ENCODE measurements around the gene ETV6.

ETV6 gene

DNA sequence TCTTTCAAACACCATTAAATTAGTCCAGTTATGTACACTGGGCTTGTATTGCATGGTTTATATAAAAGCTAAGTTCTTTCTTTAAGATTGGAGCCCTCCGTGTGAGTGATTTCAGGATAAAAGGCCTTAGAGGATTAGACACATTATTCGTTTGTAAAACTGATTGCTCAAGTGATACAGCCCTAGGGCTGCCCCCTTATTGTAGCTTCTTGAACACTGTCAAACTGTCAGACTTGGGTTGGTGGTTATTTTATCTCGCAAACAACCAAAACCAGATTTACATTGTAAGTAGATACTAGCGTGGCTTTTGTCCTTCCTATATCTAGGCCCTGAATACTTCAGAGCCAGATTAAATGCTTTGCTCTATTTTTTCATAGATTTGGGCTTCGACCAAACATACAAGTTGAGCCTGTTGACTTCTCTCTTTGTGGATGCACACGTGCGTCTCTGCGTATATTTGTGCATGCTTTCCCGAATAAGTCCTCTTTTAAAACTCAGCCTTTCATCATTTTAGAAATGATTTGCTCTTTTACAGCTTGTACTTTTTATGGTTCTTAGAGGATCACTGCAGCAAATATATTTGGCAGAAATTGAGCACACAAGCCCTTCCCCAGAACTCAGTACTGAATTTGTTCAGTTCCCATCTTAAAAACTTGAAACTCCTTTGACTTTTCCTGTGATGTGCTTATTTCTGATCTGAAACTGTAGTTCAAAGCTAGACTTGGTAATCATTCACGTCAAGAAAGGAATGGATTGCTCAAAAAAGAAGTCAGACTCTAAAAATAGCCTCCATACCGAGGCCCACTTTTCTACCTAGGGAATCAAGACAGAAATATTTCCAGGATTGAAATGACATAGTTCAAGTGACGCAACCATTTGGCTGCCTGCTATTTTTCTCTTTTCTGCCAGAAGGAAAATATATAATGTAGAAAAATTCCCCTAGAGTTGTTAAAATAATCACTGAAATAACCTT is 129.5 kb downstream of the ETV6 start:
- no peak for DNase-seq (ENCODE audit: low read depth)

DNA sequence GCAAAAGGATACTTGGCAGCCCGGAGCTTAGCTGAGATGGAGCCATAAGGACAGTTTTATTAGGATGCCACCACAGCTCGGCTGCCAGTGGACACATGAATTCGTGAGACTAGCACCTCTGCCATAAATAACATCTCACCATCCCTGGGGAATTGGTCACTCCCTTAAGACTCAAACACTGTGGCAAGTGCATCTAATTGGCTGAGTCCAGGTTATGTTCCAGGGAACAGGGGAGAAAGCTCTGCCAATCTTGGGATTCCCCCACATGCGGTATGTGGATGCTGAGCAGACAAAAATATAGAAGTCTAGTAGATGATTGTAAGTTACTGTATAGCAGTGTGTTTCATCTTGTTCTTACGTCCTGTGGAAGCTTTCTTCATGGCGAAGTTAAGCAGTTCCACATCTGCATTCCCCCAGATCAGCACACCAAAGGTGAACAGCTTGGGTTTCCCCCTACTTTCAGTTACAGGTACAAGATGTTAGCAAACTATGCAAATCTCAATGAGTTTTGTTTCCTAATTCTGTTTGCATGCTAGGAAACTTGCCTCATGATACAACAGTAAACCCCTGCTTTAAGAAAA is 131.1 kb downstream of the ETV6 start:
- DNase-seq (ENCODE audit: low read depth), result no peak

DNA sequence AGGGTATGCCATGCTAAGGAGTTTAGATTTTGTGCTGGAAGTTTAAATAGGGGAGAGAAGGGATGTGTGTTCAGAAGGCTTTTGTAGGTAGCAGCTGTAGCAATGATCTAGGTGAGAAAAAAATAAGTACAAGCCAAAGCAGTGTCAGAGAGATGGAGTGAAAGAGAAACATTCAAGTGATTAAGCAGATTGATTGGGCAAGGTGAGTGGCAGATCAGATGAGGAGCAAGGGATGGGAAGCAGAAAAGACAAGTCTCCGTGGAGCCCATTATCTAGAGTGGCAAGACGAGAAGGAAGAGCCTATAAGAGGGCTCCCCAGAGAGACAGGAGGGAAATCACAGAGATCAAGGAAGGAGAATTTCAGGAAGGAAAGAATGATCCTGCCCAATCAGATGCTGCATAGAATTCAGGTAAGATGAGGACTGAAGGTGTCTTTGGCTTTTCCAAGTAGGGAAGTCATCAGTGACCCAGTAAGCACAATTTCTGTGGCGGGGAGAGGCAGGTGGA is 133.5 kb downstream of the ETV6 start:
- DNase-seq (ENCODE audit: low read depth), result no peak

DNA sequence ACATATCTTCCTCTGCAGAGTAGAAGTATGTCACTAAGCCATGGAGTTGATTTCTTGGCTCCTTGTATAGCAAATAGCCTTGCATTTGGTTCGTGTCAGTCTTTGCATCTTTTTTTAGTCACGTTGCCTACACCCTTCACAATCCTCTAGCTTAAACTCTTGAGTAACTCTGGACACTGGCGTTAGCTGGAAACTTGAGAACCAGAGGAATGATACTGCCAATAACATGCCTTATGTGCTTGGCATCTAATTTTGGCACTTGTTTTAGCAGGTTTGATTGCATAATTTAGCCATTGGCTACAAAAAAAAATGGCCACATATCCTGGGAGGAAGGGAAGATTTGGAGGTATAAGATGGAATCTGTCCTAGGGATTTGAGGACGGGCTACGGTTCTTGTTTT is 136.2 kb downstream of the ETV6 start:
- DNase-seq (ENCODE audit: low read depth), result no peak

DNA sequence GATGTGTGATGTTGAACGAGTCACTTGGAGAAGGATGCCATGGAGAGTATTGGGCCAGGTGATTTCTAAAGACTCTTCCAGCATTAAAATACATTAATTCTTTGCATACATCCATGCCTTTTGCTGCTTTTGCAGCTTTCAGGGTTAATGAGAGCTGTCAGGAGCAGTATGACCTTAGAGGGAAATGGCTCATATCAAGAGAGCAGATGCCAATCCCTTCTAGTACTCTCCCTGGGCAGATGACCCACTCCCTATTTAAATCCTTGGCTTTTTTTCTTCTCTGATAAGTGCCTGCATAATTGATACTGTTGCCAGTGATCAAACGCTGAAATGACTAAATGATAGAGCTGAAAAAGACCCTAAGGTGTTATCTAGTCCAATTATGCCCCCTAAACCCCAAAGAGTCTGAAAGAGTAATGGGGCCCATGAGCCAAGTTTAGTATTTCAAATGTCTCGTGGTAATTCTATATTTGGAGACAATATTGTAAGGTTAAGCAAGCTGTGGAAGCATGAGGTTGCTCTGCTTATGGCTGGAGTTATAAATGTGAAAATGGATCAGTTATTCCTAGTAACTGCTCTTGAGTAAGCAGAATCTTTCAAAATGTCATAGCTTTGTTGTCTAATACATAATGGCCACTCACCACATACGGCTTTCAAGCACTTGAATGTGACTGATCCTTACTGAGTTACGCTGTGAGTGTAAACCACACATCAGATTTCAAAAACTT is 137.3 kb downstream of the ETV6 start:
- DNase-seq (ENCODE audit: low read depth), result no peak

DNA sequence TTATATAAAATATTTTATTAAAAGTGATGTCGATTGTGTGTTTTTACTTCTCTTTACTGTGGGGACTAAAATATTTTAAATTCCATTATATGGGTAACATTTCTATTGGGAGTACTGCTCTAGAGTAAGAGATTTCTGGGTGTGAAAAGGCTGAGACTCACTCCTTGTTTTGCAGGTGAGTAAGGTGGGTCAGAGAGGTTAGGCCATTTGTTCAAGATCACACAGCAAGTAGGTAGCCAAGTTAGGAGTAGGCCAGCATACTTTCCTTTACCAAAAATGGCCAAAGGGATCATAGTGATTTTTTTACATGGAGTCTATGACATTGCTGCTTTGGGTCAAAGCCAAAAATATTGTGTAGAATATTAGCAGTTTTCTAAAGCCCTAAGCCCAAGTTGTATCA is 138.0 kb downstream of the ETV6 start:
- DNase-seq (ENCODE audit: low read depth), result no peak

DNA sequence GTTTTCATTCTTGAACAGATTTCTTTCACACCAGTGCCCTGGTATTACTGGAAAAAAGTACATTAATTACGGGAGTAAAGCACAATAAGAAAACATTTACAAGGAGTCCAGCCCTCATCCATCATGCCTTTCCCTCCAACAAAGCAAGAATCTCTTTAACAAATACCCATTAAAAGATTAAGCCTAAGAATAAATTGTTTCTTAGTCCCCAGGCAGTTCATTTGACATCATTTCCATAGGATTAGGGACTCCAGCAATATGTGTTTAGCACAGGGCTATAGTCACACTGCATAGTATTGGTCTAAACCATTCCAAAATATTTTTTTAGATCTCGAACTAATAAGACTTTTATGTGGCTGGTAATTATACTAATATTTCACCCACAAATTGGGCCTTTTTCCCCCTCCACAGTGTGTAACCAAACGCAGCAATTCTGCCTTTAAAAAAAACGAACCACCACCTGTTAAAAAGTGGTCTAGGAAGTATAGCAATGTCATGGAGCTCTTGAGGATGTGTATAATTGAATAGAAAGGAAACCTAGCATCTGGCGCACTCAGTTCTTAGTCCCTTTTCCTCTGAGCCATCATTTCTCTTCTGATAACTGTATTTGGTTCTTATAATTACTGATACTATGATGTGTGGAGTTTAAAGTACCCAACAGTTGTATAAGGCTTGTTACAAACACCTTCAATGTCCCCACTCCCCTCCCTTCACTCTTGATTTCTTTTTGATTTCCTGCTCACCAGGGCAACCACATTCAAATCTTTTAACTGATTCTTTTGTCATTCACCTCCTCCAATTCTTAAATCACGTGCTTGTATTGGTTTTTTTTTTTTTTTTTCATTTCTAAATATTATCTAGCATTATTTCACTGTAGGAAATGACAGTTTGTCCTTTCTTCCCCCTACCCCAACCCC is 138.7 kb downstream of the ETV6 start:
- no peak for DNase-seq (ENCODE audit: low read depth)

DNA sequence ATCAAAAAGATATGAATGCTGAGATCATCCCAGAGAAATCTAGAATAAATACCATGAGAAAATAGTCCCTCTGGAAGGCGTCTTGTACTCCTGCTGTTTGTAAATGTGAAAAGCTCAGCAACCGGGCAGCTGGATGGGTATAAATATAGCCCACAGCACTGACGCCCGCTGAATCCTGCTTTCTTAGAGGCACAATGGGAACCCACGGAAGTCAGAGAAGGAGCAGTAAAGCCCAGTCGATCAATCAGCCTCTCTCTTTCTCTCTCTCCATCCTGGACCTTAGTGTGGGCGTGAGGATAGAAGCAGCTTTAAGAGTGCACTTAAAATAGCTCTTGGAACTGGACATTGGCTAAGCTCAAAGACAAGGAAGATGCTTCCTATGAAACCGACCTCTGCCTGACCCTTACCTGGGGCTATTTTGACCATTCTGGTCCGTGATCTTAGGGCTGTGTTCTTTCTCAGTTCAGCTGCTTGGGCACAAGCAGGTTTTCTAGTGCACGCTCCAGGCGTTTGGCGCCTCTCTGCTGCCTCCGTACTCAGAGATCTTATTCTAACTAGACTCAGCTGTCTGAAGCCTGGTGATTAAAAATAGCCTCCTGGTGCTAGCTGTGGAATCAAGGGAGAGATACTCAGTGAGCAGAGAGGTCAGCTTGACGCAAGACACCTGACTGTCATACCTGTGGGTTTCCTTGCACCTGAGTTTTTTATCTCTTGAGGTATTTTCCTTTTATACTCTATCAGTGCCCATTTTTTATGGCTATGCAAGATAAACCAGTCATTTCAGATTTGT is 144.6 kb downstream of the ETV6 start:
- DNase-seq (ENCODE audit: low read depth), result no peak

DNA sequence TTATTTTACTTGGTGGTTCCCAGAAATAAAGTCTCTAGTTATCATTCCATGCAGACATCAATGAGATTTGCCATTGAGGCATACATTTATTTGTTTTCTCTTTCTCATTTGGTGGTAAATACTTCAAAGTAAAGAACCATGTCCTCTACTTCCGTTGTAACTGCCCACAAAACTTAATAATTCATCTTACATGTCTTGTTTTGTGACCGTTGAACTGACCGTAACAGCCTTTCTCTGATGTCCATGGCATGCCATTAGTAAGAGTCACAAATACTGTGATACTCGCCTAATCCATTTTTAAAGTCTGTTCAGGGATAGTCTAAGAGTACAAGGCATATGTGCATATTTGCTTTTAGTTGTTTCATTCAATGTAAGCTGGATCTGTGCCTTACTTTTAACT is 145.3 kb downstream of the ETV6 start:
- no peak for DNase-seq (ENCODE audit: low read depth)

DNA sequence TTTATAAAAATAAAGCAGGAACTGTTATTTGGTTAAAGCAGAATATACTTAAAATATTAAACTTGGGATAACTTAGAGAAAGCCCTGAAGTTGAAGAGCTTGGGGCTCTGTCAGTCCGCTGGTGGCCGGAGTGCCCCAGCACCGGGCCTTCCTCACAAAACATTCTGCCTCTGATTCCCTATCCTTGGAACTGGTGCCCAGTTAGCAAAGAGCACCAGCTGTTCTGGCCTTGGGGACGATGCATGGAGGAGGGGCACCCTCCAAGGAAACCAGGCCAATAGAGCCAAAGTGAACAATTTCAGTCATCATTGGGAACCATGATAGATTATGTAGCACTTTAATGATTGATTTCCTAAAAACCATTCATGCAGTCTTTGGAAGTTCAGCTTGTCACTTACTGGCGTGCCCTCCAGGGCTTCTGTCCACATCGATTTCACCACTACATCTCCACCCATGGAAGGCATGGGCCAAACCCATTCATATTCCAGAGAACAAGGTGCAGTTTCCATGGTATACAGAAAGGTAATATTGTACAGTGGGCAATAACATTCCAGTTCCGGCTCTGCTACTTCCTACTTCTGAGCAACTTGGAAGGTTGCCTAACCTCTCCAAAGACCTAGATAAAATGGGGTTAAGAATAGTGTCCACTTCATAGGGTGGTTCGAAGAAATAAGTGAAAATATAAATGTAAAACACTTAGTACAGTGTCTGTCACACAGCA is 145.9 kb downstream of the ETV6 start:
- DNase-seq (ENCODE audit: low read depth), result no peak

DNA sequence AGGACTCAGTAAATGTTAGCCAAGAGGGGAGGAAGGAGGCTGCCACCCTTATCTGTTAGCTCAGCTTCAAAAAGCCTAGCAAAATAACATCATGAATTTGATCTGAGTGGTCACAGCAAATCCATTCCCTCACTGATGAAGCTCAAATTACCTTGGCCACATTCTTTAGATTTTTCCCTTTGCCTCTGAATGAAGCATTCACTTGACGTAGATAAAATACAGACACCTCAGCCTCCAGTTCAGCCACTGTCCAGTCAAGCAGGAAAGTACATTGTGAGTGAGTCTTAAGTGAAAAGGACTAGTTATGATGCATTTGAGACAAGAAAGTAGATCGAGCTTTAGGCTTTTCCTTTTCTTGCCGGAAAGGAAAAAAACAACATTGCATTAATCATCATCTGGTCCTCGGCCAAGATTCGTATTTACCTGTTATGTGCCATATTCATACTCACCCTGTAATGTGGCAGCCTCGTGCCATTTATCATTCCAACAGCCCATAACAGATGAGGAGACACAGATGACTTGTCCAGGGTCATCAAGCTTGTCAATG is 146.5 kb downstream of the ETV6 start:
- DNase-seq (ENCODE audit: low read depth), result no peak

DNA sequence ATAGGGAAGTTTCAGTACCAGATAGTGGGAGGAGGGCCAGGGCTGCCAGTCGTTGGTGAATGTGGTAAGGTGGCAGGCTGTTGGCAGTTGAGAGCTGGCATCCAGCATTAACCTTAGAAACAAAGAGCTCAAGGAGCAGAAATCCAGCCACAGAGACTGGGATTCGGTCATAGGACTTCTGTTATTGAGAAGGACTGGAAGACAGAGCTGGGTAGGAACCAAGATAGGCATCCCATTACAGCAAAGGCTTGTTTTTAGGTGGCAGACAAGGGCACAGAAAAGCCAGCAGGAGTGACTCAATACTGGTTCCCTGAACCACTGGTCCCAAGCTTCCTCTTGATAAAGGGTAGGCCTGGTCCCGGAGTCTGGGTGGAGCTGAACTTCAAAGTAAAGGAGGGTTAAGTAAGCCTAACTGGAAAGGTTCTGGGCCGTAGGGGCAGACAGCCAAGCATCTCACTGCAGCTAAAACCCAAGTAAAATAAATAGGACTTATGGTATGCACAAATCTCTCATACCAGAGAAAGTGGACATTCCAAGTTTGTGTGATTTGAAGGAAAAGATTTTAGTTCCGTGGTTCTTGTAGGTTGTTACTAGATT is 147.9 kb downstream of the ETV6 start:
- DNase-seq (ENCODE audit: low read depth), result no peak

DNA sequence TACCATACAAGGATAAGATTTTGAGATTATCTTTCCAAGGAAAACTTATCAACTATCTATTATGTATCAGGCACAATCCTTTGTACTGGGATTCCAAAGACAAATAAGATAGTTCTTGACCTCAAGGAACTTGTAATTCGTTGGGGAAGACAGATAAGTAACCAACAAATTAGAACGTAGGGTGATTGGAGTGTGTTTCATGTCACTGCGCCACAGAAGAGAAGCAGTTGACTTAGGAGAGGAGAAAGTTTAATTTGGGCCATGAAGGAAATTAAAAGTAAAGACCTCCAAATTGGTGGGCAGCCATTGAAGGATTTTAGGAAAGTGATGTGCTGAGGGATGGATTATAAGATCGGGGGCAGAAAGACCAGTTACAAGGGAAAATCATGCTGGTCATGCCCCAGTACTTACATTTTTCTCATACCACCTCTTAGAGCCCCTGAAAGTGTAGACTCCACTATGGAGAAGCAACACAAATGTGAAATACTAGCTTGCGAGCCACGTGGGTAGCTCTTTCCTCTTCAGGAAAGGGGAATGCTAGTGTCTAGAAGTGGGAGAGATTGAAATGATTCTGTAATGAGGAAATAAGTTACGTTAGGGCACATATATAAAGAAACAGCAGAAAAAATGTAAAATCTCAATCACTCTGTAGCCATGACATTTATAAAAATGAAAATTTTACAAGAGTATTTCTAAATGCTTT is 148.7 kb downstream of the ETV6 start:
- DNase-seq (ENCODE audit: low read depth), result no peak

DNA sequence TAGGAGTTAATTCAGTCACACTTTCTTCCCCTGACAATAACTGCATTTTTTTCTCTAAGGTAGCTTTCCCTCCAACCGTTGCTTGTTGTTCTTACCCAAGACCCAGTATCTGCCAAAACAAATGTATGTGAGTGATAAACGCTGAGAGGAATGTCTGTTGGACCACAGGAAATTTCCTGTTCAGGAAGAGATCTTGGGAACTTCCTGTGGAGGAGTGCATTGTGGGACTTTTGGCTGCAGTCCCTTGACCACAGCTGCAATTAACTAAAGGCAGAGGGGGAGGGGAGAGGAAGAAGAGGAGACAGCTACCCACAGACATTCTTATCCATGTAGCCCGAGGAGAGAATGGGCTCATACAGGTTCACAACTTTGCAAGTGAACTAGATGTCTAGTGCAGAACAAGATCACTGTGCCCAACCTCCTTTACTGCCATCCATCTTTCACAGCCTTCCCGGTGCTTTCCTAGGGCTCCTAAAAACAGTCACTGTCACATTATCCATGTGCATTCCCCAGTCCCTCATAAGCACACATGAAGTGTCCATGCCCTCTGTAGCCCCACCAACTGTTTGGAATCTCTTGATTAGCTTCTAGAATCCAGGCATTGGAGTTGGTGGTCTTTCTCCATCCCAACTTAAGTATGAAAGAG is 149.5 kb downstream of the ETV6 start:
- DNase-seq (ENCODE audit: low read depth), result no peak

DNA sequence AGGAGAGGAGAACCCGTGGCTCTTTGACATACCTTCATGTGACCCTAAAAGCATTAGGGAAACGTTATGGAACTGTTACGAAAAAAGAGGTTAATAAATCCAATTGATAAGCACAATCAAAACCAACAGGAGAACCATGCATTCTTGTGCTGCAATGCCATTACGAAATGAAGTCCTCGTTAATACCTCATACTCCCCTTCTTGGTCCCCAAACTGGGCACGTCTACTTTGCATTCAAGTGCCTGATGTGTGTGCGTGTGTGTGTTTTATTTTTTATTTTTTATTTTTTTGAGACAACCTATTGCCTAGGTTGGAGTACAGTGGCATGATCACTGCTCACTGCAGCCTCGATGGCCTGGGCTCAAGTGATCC is 150.0 kb downstream of the ETV6 start:
- no peak for DNase-seq (ENCODE audit: low read depth)

DNA sequence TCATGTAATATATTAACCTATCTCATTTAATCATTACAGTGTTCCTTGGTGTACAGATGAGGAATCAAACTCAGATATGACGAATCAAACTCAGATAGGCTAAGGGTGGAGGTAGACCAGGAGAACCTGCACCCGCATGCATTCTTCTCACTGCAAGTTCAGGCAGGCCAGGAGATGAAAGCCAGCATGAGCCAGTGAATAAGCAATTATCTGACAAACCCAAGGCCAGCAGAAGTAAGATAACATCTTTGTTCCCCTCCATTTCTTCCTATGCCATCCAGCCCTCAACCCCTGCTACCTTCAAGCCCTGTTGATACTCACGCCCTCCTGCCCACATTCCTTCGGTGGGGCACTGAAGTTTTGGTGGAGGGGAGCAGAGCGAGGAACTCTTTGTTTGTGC is 152.2 kb downstream of the ETV6 start:
- DNase-seq (ENCODE audit: low read depth), result no peak

DNA sequence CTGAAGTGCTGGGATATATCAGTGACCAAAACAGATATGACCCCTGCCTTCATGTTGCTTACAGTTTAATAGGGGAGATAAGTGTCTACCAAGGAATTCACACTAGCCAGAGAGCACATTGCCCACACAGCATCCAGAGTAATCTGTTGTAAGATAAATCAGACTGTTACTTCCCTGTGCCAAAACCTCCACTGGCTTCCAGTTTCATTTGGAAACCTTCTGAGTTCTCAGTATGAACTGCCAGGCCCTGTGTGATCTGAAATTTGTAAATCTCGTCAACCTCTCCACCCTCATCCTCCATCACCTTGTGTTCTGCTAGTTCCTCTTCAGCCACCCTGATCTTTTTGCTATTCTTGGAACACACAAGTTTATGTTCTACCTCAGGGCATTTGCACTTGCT is 154.7 kb downstream of the ETV6 start:
- no peak for DNase-seq (ENCODE audit: low read depth)

DNA sequence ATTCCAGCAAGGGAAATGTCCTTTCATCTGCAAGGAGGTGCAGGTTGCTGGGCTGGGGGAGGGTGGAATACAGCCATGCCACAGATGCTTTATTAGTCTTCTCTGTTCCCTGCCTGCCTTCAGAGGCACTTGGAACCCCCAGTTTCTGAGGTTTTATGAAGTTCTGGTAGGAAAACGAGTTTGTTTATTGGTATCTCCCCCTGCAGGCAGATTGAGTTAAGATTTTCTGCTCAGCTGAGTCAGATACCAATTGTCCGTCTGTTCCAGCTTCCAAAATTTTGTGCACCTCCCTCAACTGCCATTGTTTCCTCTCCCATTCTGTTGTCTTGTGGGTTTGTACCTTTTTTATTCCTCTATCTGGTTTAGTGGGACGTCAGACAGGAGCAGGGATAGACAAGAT is 155.6 kb downstream of the ETV6 start:
- DNase-seq (ENCODE audit: low read depth), result no peak

All from stimulated activated CD8-positive, alpha-beta memory T cell treated with anti-CD3 and anti-CD28 coated beads, Interleukin-4, amount 100 ng/mL, for 24 hours (primary cell).